H54 (cell line): Measurements from ENCODE around the gene RFC5.
A peak's percentile ranks its signal among the peaks of the same experiment; 100 is the strongest.
"Not testable (repeated sequence)": the region's sequence is repeated elsewhere in the genome, so short reads cannot be mapped to it uniquely, and the experiment has no call there.

Experiments used
- DNase-seq: peaks from one replicate; pipeline ENCODE4 v3.0.0; 2011; ENCODE audit warnings: low spot score, mixed read lengths; ENCODE audit not compliant: insufficient read length
- FAIRE-seq: peaks from 3 replicates; lab custom pipeline; 2011; peaks lifted over from hg19 to GRCh38; lab: Jason Lieb, UNC
- POLR2A ChIP-seq: IDR thresholded peaks from 2 replicates; pipeline ENCODE4 v1.6.1; 2011; ENCODE audit warnings: low read depth, mild to moderate bottlenecking, low read length

The RFC5 gene

DNA sequence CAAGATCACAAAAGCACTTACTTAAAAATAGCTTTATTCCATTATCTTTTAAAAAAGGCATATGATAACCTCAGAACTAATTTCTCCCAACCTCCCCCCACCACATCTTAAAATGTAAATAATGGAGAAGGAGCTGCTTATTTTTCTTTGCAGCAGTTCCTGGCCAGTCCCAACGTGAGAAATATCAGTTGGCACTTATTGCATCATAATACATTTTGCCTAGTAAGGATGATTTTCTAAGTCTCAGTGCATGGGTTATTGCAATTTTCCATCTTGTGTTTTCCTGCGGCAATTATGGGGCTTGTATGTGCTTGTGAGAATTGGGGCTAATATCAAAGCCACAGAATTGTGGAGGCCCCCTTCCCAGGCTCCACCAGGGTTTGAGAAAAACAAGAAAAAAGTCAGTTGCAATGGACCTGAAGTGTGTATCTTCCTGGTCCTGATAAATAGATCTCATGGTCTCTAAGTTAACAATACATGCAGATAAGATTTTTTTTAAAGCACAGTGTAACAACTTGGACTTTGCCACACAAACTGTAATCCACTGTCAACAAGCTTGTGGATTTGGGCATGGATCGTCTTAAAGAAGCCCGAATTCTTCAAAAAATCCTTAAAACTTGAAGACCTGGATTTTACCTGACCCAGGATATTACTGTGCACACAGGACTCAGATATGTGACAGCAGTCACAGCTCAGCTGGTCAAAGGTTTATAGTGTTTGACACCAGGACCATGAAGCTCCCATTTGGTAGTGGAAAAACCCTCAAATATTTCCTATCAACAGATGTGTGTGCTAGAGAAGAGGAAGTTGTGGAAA is 47.3 kb downstream of the RFC5 start:
- TF ChIP-seq POLR2A: no peak
- DNase-seq (no peak), FAIRE-seq (no peak)

DNA sequence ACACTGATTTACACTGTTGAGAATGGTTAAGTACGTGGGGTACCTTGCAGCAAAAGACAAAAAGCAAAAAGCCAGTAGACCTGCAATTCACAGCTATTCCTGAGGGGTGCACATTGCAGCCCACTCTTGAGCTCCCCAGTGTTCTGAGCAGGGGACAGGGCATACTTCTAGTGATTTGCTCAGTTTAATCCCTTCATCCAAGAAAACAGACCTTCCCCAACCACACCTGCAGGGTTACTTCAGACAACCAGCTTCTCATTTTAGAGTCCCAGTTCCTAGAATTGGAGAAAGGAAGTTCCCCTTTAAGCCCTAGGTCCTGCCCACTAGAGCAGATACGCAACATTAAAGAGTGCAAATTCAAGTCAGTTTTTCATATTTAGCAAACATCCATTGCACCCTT is 48.1 kb downstream of the RFC5 start:
- FAIRE-seq (peak; percentile 11), DNase-seq (no peak)
- TF ChIP-seq POLR2A: no peak

DNA sequence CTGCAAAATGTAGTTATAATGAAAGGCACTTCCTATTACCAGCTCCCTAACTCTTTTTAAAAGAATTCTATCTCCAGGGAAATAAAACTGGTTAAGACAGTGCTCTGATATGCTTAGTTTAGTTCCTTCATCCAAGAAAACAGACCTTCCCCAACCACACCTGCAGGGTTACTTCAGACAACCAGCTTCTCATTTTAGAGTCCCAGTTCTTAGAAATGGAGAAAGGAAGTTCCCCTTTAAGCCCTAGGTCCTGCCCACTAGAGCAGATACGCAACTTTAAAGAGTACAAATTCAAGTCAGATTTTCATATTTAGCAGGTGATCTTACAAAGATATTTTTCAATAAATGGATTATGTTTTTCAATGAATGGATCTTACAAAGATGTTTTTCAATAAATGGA is 48.9 kb downstream of the RFC5 start:
- DNase-seq (no peak), FAIRE-seq (no peak)
- no peak for TF ChIP-seq POLR2A

- no peak for TF ChIP-seq POLR2A
- DNase-seq (no peak), FAIRE-seq (no peak)
Observed at GRCh38 chr12:118068445-118068844, 51.9 kb downstream of the RFC5 start.

DNA sequence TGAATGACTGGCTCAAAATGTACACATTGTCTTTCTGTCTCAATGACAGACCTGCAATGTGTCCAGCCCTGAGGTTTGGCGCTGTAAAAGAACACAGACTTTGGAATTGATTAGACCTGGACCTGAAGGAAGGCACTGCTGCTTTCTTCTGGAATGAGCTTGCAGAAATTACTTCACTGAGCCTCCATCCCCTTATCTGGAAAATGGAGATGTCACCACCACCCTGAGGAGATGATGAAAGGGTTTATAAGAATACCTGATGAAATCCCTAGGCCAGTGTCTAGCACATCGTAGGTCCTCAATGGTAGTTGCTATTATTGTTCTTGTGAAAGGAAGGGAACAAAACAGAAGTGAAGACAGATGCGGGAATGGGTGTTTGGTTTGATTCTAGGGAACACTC is 54.1 kb downstream of the RFC5 start:
- FAIRE-seq (no peak), DNase-seq (no peak)
- TF ChIP-seq POLR2A: no peak

- DNase-seq (no peak), FAIRE-seq (no peak)
- no peak for TF ChIP-seq POLR2A
Observed at GRCh38 chr12:118073768-118074167, 57.3 kb downstream of the RFC5 start.

DNA sequence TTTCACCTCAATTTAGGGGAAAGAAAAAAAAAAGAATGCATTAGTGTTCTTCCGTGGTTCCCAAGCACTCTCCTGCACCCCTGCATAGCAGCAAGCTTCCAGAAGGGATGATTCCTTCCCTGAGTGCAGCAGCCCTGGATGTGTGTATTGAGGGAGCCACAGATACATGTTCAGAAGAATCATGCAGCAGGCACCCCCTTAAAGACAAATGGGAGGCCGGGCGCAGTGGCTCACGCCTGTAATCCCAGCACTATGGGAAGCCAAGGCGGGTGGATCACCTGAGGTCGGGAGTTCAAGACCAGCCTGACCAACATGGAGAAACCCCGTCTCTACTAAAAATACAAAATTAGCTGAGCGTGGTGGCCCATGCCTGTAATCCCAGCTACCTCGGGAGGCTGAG is 65.0 kb downstream of the RFC5 start:
- DNase-seq, FAIRE-seq: not testable (repeated sequence)
